GM12874 (cell line): ENCODE results near the gene RANBP1.

Experiments
- TF ChIP-seq, protein P1 (sequence below): IDR thresholded peaks from 2 replicates; pipeline ENCODE4 v1.5.1; 2011; ENCODE audit warnings: low read depth, mild to moderate bottlenecking, control low read depth, low read length, moderate library complexity; ENCODE audit not compliant: insufficient read depth

The RANBP1 gene

DNA sequence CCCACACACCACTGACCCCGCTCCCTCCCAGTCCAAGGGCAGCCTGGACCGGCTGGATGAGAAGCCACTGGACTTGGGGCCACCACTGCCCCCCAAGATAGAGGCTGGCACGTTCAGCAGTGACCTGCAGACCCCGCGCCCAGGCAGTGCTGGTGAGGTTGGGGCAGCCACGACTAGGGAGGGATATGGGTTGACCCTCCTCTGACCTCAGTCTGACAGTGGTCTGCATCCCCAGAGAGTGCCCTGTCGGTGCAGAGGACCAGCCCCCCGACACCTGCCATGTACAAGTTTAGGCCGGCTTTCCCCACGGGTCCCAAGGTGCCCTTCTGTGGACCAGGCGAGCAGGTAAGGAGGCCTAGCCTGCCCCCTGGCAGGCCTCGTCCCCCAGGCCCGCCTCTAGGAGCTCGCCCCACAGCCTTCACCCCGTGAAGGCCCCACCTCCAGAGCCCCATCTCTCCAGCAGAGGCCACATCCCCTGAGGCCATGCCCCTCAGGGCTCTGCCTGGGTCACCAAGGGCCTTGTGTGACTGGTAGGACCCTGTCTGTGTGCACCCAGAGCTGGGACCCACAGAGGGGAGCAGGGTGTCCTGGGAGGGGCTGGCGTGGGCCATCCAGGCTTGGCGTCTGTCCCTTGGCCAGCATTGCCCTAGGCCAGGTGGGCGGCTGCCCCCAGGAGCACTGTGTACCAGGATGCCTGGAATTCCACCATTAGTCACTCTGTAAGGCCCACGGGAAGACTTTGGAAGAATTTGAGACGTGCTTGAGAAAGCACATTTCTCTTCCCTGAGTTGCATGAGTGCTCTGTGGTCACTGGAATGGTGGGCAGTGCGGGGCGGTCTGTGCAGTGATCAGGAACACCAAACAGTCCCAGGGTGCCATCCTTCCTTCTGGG lies 25.5 kb downstream of the RANBP1 start:
- TF ChIP-seq, protein P1, sequence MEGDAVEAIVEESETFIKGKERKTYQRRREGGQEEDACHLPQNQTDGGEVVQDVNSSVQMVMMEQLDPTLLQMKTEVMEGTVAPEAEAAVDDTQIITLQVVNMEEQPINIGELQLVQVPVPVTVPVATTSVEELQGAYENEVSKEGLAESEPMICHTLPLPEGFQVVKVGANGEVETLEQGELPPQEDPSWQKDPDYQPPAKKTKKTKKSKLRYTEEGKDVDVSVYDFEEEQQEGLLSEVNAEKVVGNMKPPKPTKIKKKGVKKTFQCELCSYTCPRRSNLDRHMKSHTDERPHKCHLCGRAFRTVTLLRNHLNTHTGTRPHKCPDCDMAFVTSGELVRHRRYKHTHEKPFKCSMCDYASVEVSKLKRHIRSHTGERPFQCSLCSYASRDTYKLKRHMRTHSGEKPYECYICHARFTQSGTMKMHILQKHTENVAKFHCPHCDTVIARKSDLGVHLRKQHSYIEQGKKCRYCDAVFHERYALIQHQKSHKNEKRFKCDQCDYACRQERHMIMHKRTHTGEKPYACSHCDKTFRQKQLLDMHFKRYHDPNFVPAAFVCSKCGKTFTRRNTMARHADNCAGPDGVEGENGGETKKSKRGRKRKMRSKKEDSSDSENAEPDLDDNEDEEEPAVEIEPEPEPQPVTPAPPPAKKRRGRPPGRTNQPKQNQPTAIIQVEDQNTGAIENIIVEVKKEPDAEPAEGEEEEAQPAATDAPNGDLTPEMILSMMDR = no peak

- TF ChIP-seq, protein P1 = no peak
These were observed 27.1 kb downstream of the RANBP1 start for GRCh38 chr22:20142711-20143621.

DNA sequence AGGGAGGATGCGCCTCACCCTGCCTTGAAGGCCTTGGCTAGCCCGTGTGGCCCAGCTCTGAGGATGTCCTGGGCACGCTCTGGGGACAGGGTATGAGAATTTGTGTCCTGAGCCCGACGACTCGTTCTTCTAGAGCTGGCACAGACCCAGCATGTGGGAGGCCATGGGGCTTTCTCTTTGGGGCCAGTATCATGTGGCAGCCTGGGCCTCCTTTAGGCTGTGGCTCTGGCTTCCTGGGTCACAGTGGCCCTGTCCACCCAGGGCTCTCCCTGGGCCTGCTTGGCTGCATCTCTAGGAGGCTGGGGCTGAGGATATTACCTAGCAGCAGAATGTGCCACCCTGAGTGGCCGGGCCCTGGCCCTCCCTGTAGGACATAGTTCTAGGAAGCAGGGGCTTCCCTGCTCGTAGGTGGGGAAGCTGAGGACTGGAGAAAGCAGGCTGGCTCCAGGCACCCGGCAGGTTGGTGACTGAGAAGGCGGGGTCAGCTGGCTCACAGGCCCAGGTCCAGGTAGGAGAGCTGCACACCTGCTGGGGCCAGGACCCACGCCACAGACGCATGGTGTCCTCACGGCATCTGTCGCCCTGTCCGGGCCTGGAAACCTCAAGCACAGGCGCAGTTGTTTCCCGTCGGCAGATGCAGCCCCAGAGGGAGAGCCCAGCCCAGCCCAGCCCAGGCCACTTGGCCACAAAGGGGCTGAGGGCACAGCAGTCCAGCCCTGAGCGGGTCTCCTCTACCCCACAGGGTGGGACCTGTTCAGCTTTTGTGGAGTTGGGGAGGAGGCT lies 28.2 kb downstream of the RANBP1 start:
- TF ChIP-seq, protein P1 = no peak

DNA sequence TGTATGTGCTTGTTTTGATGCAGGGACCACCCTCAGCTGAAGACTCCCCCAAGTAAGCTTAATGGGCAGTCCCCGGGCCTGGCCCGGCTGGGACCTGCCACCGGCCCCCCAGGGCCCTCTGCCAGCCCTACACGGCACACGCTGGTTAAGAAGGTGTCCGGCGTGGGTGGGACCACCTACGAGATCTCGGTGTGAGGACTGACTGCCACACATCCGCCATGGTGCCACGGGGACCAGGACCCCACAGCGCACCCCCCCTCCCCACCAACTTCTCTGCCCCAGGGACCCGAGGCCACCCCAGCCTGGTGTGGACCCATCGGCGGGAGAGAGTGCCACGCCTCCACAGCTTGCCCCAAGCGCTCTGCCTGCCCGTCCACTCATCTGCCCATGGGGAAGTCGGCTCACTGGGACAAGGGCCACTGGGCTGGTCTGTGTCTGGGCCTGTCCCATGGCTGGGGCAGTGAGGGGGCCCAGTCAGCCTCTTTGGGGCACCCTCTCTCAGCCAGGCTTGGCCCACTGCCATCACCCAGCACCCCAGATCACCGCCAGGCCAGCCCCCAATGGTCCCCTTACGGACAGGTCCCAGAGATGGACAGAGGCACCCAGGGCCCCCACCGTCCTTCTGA lies 29.4 kb downstream of the RANBP1 start:
- TF ChIP-seq, protein P1 = no peak

DNA sequence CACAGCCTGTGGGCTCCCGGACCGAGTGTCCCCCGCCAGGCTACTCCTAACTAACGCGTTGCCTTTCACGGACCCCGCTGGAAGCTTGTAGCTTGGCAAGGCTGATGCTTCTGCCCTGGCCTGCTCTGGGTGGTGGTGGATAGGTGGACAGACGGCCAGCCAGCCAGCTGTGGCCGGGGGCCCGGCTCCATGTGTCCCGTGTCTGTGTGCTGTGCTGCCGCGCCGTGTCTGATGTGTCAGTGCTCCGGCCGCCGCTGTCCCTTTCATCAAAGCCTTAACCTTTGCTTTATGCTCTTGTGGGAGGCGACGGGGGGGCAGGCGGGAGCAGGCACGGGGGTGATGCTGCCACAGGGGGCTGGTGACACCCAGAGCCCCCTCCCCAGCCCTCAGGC lies 29.9 kb downstream of the RANBP1 start:
- TF ChIP-seq, protein P1 = no peak

DNA sequence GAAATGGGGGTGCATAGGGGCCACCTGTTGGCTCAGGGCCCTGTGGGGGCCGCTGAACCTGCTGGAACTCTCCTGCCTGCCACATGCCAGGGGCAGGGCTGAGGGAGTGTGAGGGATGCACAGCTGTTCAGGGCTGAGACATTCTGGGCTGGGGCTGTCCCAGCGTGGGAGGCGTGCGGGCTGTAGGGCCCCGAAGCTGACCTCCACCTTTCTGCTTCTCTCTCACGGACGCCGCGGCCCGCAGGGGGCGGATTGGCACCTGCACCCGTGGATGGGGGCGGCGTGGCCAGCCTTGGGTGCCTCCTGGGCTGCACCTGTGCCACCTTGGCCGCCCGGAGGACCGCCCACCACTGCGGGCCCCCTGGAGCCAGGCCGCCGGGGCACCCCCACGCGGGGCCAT lies 30.9 kb downstream of the RANBP1 start:
- TF ChIP-seq, protein P1 = no peak
